H1 (cell line): ENCODE measurements around the gene MTG1.

ENCODE experiments used
- CBX5 ChIP-seq: fragments of 300-800, 300-1000 bp; sonication (generic); IDR thresholded peaks from 2 replicates; pipeline ENCODE4 v1.7.1; 2016; ENCODE audit warnings: antibody characterized with exemption, low read length, low read depth
- EZH2 ChIP-seq: fragments of 200-600 bp; sonication (generic); IDR thresholded peaks from 2 replicates; pipeline ENCODE4 v1.7.1; 2012; ENCODE audit warnings: low read depth, mild to moderate bottlenecking, moderate library complexity, low read length, inconsistent platforms; ENCODE audit not compliant: severe bottlenecking
- HDAC6 ChIP-seq: IDR thresholded peaks from one replicate; pipeline ENCODE4 v1.7.1; 2012; ENCODE audit warnings: low read depth, mild to moderate bottlenecking, inconsistent platforms, low read length, moderate library complexity
- POLR2A ChIP-seq, 2 experiments: IDR thresholded peaks; 1 replicate in 1 of 2; 2 replicates in 1 of 2; pipeline ENCODE4 v1.6.1; 2011; ENCODE audit warnings: low read depth in 2 of 2, low read length in 2 of 2, mild to moderate bottlenecking in 2 of 2; ENCODE audit errors: control extremely low read depth in 1 of 2
- POLR2AphosphoS5 ChIP-seq: IDR thresholded peaks from 2 replicates; pipeline ENCODE4 v1.6.1; 2011; ENCODE audit warnings: low read depth, low read length
- RAD21 ChIP-seq, 2 experiments: IDR thresholded peaks in 1 of 2; conservative IDR thresholded peaks in 1 of 2; 2 replicates each; pipeline ENCODE4 v1.6.1; 2011; ENCODE audit warnings: low read depth in 2 of 2, low read length in 2 of 2, improper control_type of control experiment in 1 of 2, inconsistent platforms in 1 of 2, mild to moderate bottlenecking in 1 of 2, moderate library complexity in 1 of 2
- SIN3A ChIP-seq, 2 experiments: IDR thresholded peaks in 1 of 2; conservative IDR thresholded peaks in 1 of 2; 2 replicates each; pipeline ENCODE4 v1.6.1; 2011 to 2012; ENCODE audit warnings: low read length in 2 of 2, improper control_type of control experiment in 1 of 2, low read depth in 1 of 2, mild to moderate bottlenecking in 1 of 2
- SIRT6 ChIP-seq: IDR thresholded peaks from one replicate; pipeline ENCODE4 v1.7.1; 2012; ENCODE audit warnings: low read length, inconsistent platforms
- TAF1 ChIP-seq: IDR thresholded peaks from 2 replicates; pipeline ENCODE4 v1.6.1; 2011; ENCODE audit warnings: mild to moderate bottlenecking, low read depth, low read length
- ZNF274 ChIP-seq: IDR thresholded peaks from 2 replicates; pipeline ENCODE4 v1.7.0; 2012; ENCODE audit warnings: low read length, borderline replicate concordance; ENCODE audit errors: extremely low read depth
- TF ChIP-seq, protein P1 (sequence below), 3 experiments: IDR thresholded peaks; 1 replicate in 2 of 3; 2 replicates in 1 of 3; pipeline versions ENCODE4 v1.5.1 to v1.6.1; 2011; ENCODE audit warnings: low read length in 3 of 3, mild to moderate bottlenecking in 3 of 3, inconsistent platforms in 2 of 3, low read depth in 1 of 3, moderate library complexity in 1 of 3; ENCODE audit not compliant: insufficient read depth in 1 of 3; ENCODE audit errors: control extremely low read depth in 1 of 3
- TF ChIP-seq, protein P2 (sequence below): IDR thresholded peaks from 2 replicates; pipeline ENCODE4 v1.6.1; 2012; ENCODE audit warnings: low read length, inconsistent platforms

DNA sequence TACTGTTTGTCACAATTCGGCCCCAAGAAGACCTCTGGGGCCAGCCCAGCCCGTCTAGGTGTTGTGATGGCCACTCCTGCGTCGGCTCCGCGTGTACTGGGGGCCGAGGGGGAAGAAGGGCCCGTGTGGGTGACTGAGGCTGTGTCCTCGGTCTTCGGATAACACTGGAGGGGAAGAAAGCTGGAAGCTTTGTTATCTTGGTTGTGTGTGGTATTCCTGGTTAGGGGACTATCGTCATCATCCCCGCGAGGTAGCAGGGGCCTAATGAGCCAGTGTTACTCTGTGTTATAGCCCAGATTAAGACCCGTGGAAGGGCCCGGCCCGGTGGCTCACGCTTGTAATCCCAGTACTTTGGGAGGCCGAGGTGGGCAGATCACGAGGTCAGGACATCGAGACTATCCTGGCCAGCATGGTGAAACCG lies 854 bp downstream of the MTG1 start:
- TF ChIP-seq POLR2A (IDR thresholded peaks at IDR 0.05; ENCODE audit: control extremely low read depth in 1 of 2, low read depth in 2 of 2, low read length in 2 of 2) (no peak), RAD21 (IDR thresholded peaks at IDR 0.05 in 1 of 2, conservative IDR thresholded peaks at IDR 0.05 in 1 of 2; ENCODE audit: low read depth in 2 of 2, low read length in 2 of 2) (no peak), HDAC6 (no peak), SIN3A (conservative IDR thresholded peaks at IDR 0.05 in 1 of 2, IDR thresholded peaks at IDR 0.05 in 1 of 2; ENCODE audit: low read depth in 1 of 2, low read length in 2 of 2) (no peak), POLR2AphosphoS5 (no peak), CBX5 (no peak), TAF1 (no peak), SIRT6 (no peak), EZH2 (no peak), ZNF274 (no peak)
- TF ChIP-seq, protein P1, sequence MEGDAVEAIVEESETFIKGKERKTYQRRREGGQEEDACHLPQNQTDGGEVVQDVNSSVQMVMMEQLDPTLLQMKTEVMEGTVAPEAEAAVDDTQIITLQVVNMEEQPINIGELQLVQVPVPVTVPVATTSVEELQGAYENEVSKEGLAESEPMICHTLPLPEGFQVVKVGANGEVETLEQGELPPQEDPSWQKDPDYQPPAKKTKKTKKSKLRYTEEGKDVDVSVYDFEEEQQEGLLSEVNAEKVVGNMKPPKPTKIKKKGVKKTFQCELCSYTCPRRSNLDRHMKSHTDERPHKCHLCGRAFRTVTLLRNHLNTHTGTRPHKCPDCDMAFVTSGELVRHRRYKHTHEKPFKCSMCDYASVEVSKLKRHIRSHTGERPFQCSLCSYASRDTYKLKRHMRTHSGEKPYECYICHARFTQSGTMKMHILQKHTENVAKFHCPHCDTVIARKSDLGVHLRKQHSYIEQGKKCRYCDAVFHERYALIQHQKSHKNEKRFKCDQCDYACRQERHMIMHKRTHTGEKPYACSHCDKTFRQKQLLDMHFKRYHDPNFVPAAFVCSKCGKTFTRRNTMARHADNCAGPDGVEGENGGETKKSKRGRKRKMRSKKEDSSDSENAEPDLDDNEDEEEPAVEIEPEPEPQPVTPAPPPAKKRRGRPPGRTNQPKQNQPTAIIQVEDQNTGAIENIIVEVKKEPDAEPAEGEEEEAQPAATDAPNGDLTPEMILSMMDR (IDR thresholded peaks at IDR 0.05; ENCODE audit: control extremely low read depth in 1 of 3, insufficient read depth in 1 of 3, low read depth in 1 of 3, low read length in 3 of 3): no peak
- TF ChIP-seq, protein P2, sequence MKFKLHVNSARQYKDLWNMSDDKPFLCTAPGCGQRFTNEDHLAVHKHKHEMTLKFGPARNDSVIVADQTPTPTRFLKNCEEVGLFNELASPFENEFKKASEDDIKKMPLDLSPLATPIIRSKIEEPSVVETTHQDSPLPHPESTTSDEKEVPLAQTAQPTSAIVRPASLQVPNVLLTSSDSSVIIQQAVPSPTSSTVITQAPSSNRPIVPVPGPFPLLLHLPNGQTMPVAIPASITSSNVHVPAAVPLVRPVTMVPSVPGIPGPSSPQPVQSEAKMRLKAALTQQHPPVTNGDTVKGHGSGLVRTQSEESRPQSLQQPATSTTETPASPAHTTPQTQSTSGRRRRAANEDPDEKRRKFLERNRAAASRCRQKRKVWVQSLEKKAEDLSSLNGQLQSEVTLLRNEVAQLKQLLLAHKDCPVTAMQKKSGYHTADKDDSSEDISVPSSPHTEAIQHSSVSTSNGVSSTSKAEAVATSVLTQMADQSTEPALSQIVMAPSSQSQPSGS: no peak
